CD4-positive, alpha-beta T cell treated with Interleukin-2 at 100 ng/mL for 4 hours (primary cell): ENCODE data around the gene MAP2K4.
"Not testable (repeated sequence)": the region's sequence is repeated elsewhere in the genome, so short reads cannot be mapped to it uniquely, and the experiment has no call there.

ENCODE experiments used
- DNase-seq: peaks from one replicate; pipeline ENCODE4 v3.0.0-alpha.2; 2020; ENCODE audit warnings: low spot score

MAP2K4 gene

GRCh38 chr17:12020642-12021622, at the start of gene MAP2K4:
TSS of gene MAP2K4 (plus strand) at chr17:12020877. CDS start at chr17:12020887, 10 bp downstream.
- peak; percentile 95 for DNase-seq

- not testable (repeated sequence) for DNase-seq
Measured at GRCh38 chr17:11972741-11973140, 47.9 kb upstream of the MAP2K4 start.

GRCh38 chr17:11979795-11980194, 40.9 kb upstream of the MAP2K4 start:
- no peak for DNase-seq

- no peak for DNase-seq
Measured at GRCh38 chr17:11980813-11981212, 39.9 kb upstream of the MAP2K4 start.

GRCh38 chr17:11981862-11982261, 38.8 kb upstream of the MAP2K4 start:
- no peak for DNase-seq

GRCh38 chr17:11986179-11986941, 34.3 kb upstream of the MAP2K4 start:
- DNase-seq = no peak

GRCh38 chr17:11986942-11987329, 33.7 kb upstream of the MAP2K4 start:
- DNase-seq = no peak

GRCh38 chr17:11990363-11990983, 30.2 kb upstream of the MAP2K4 start:
- no peak for DNase-seq

- DNase-seq = no peak
Measured at GRCh38 chr17:11991461-11991860, 29.2 kb upstream of the MAP2K4 start.

GRCh38 chr17:11996722-11997146, 23.9 kb upstream of the MAP2K4 start:
- peak; percentile 38 for DNase-seq

GRCh38 chr17:11997147-11997971, 23.3 kb upstream of the MAP2K4 start, which contains the start of gene ZNF18:
TSS of gene ZNF18 (minus strand) at chr17:11997475. CDS start at chr17:11992829, 4,646 bp downstream.
- peak; percentile 94 for DNase-seq

GRCh38 chr17:11997972-11998233, 22.8 kb upstream of the MAP2K4 start:
- no peak for DNase-seq

GRCh38 chr17:11999696-12000095, 21.0 kb upstream of the MAP2K4 start:
- no peak for DNase-seq

GRCh38 chr17:12007466-12007865, 13.2 kb upstream of the MAP2K4 start:
- DNase-seq = no peak

GRCh38 chr17:12021623-12022140, 1.0 kb downstream of the MAP2K4 start:
- no peak for DNase-seq

GRCh38 chr17:12022310-12022709, 1.6 kb downstream of the MAP2K4 start:
- no peak for DNase-seq

GRCh38 chr17:12024327-12024726, 3.6 kb downstream of the MAP2K4 start:
- no peak for DNase-seq

- DNase-seq = no peak
Measured at GRCh38 chr17:12027658-12028057, 7.0 kb downstream of the MAP2K4 start.

GRCh38 chr17:12028611-12029010, 7.9 kb downstream of the MAP2K4 start:
- no peak for DNase-seq

GRCh38 chr17:12034538-12034937, 13.9 kb downstream of the MAP2K4 start:
- no peak for DNase-seq

GRCh38 chr17:12035673-12036072, 15.0 kb downstream of the MAP2K4 start:
- DNase-seq = no peak
